ENCODE results near the gene BMPR2. TPM values are rescaled to one million over a fixed set of nuclear protein-coding genes. Genes with fewer than 3 reads are reported as not detected.

The BMPR2 gene
- polyA plus RNA-seq, 1 experiment = 78.1 TPM

DNA sequence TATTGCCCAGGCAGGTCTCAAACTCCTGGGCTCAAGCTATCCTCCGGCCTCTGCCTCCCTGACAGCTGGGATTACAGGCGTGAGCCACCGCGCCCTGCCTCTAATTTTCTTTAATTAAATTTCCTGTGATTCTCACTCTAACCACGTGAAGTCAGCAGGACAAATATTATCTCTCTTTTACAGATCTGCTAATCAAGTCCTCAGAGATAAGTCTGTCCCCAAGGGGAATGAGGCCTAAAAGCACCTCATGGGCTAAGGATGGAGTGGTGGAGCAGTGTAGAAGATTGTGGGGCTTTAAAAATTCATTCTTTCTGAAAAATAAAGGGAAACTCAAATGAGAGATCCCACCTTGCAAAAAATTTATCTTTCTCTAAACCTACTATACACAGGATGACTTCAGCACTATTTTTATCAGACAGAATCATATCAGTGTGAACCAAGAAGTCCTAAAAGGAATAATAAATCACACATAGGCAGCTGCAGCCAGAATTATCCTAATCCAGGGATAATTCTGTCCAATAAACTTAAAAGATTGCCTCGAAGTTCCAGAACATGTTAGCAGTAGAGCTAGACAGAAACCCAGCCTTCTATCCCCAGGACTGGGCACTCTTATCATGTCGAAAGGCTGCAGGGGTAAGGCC is 38.3 kb upstream of the BMPR2 start:
- TF ChIP-seq CTCF (IDR thresholded peaks at IDR 0.05; ENCODE audit: low read depth, low read length) = no peak
- Histone ChIP-seq H3K4me3 (ENCODE audit: low read depth, low read length) (no peak overlapping the region), H3K9me3 (ENCODE audit: control insufficient read depth, insufficient read depth, low read length) (no peaks in the 10 kb centered on the region), H3K27me3 (ENCODE audit: control insufficient read depth, insufficient read depth, low read length) (no peaks in the 10 kb centered on the region), H3K27ac (ENCODE audit: low read depth, low read length) (no peak overlapping the region)
- ChIA-PET POLR2A (no interaction called here), CTCF (no interaction called here)
- no peak for DNase-seq (ENCODE audit: low read depth, low spot score)

- CTCF ChIA-PET = no interaction called here
These were observed 36.9 kb upstream of the BMPR2 start for GRCh38 chr2:202339071-202339870.

DNA sequence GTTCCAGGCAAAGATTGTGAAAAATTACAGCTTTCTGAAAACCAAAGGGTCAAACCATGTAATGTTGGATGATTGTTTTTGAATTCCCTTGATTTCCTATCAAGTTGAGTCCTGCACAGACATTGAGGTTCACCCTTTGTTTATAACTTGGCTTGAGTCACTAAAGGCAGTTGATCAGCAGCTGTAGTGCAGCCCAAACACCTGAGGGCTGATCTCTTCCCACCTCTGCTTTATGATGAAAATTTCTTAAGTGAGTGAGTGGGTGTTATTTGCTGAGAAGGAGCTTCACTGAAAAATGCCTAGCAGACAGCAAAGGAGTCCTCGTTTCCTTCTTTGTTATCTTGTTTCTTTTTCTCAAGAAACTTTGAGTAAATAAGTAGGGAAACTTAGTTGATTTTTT is 31.9 kb upstream of the BMPR2 start:
- TF ChIP-seq CTCF (IDR thresholded peaks at IDR 0.05; ENCODE audit: low read depth, low read length) = no peak
- no peak overlapping the region for H3K27ac ChIP-seq (ENCODE audit: low read depth, low read length)
- H3K27me3 ChIP-seq (ENCODE audit: control insufficient read depth, insufficient read depth, low read length) = no peaks in the 10 kb centered on the region
- ChIA-PET CTCF (no interaction called here), POLR2A (no interaction called here)
- no peak overlapping the region for H3K4me3 ChIP-seq (ENCODE audit: low read depth, low read length)
- H3K9me3 ChIP-seq (ENCODE audit: control insufficient read depth, insufficient read depth, low read length) = no peaks in the 10 kb centered on the region
- DNase-seq (ENCODE audit: low read depth, low spot score) = no peak

More at GRCh38 chr2:202339071-202339870, 36.9 kb upstream of the BMPR2 start:
- Histone ChIP-seq H3K27ac (ENCODE audit: low read depth, low read length) (no peak overlapping the region), H3K4me3 (ENCODE audit: low read depth, low read length) (no peak overlapping the region), H3K9me3 (ENCODE audit: control insufficient read depth, insufficient read depth, low read length) (no peaks in the 10 kb centered on the region), H3K27me3 (ENCODE audit: control insufficient read depth, insufficient read depth, low read length) (no peaks in the 10 kb centered on the region)
- DNase-seq (ENCODE audit: low read depth, low spot score) = peak; percentile 11
- no peak for TF ChIP-seq CTCF (IDR thresholded peaks at IDR 0.05; ENCODE audit: low read depth, low read length)
- POLR2A ChIA-PET = interaction anchor here (0.5 to 0.6 kb wide), 2 partner anchors 31 to 74 kb away, joined by 3 to 4 read pairs; no protein-coding TSS in a partner anchor

DNA sequence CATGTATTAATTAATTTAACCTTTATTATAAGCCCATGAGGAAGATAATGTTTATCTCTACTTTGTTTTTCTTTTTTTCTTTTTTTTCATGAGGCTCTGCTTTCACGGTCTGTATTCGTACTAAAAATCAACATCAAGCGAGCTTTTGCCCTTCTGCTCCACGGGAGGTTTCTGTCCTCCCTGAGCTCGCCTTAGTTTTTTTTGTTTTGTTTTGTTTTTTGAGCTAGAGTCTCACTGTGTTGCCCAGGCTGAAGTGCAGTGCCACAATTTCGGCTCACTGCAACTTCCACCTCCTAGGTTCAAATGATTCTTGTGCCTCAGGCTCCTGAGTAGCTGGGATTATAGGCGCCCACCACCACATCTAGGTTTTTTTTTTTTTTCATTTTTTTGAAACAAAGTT is 29.9 kb upstream of the BMPR2 start:
- no peaks in the 10 kb centered on the region for H3K27me3 ChIP-seq (ENCODE audit: control insufficient read depth, insufficient read depth, low read length)
- ChIA-PET CTCF (no interaction called here), POLR2A (interaction anchor here (0.6 kb wide), 1 partner anchor 25 kb away, joined by 3 read pairs; no protein-coding TSS in a partner anchor)
- no peaks in the 10 kb centered on the region for H3K9me3 ChIP-seq (ENCODE audit: control insufficient read depth, insufficient read depth, low read length)
- H3K27ac ChIP-seq (ENCODE audit: low read depth, low read length) = no peak overlapping the region
- TF ChIP-seq CTCF (IDR thresholded peaks at IDR 0.05; ENCODE audit: low read depth, low read length) = no peak
- no peak for DNase-seq (ENCODE audit: low read depth, low spot score)
- no peak overlapping the region for H3K4me3 ChIP-seq (ENCODE audit: low read depth, low read length)

- DNase-seq (ENCODE audit: low read depth, low spot score) = no peak
- CTCF ChIA-PET = no interaction called here
- Histone ChIP-seq H3K4me3 (ENCODE audit: low read depth, low read length) (no peak overlapping the region), H3K27ac (ENCODE audit: low read depth, low read length) (no peak overlapping the region), H3K27me3 (ENCODE audit: control insufficient read depth, insufficient read depth, low read length) (no peaks in the 10 kb centered on the region), H3K9me3 (ENCODE audit: control insufficient read depth, insufficient read depth, low read length) (no peaks in the 10 kb centered on the region)
- TF ChIP-seq CTCF (IDR thresholded peaks at IDR 0.05; ENCODE audit: low read depth, low read length) = no peak
- POLR2A ChIA-PET = no interaction called here
These were observed 22.7 kb upstream of the BMPR2 start for GRCh38 chr2:202353430-202353829.

Data from AG04450 (cell line).